Measurements from ENCODE around the gene WDR43. TPM values are rescaled to one million over a fixed set of nuclear protein-coding genes. Genes with fewer than 3 reads are reported as not detected.

WDR43 gene
- total RNA-seq, 1 donor: 138 TPM

GRCh38 chr2:28989973-28990372 lies 95.5 kb downstream of the WDR43 start:
- no peaks in the 10 kb centered on the region for H3K9me3 ChIP-seq (ENCODE audit: low read depth, low read length)
- no peaks in the 10 kb centered on the region for H3K4me1 ChIP-seq (ENCODE audit: insufficient read depth, low read length)
- H3K27me3 ChIP-seq (ENCODE audit: insufficient read depth, low read length): no peaks in the 10 kb centered on the region
- no peak overlapping the region for H3K4me3 ChIP-seq (ENCODE audit: low read length)

- no peak overlapping the region for H3K4me3 ChIP-seq (ENCODE audit: low read length)
- no peaks in the 10 kb centered on the region for H3K27me3 ChIP-seq (ENCODE audit: insufficient read depth, low read length)
- no peaks in the 10 kb centered on the region for H3K9me3 ChIP-seq (ENCODE audit: low read depth, low read length)
- no peaks in the 10 kb centered on the region for H3K4me1 ChIP-seq (ENCODE audit: insufficient read depth, low read length)
Observed at GRCh38 chr2:28990445-28990844, 96.0 kb downstream of the WDR43 start.

DNA sequence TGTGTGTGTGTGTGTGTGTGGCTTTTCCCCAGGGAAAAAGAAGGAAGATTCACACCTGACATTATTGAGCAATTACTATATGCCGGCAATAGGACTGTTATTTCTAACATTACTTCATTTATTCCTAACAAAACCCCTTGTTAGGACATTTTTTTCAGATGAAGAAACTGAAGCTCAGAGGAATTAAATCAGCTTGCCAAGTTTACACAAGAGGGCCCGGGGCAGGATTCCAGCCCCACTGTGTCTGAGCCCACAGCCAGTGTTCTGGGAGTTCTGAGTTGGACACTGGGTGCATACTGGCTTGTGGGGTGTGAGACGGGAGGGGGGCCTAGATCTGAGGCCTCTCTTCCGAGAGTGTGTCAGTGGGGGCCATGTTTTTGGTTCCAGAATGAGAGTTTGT lies 96.6 kb downstream of the WDR43 start:
- Histone ChIP-seq H3K27me3 (ENCODE audit: insufficient read depth, low read length) (no peaks in the 10 kb centered on the region), H3K9me3 (ENCODE audit: low read depth, low read length) (no peaks in the 10 kb centered on the region), H3K4me1 (ENCODE audit: insufficient read depth, low read length) (no peaks in the 10 kb centered on the region), H3K4me3 (ENCODE audit: low read length) (no peak overlapping the region)

- Histone ChIP-seq H3K4me3 (ENCODE audit: low read length) (no peak overlapping the region), H3K9me3 (ENCODE audit: low read depth, low read length) (no peaks in the 10 kb centered on the region), H3K27me3 (ENCODE audit: insufficient read depth, low read length) (no peaks in the 10 kb centered on the region), H3K4me1 (ENCODE audit: insufficient read depth, low read length) (no peaks in the 10 kb centered on the region)
Observed at GRCh38 chr2:28991460-28991859, 97.0 kb downstream of the WDR43 start.

- Histone ChIP-seq H3K9me3 (ENCODE audit: low read depth, low read length) (no peaks in the 10 kb centered on the region), H3K27me3 (ENCODE audit: insufficient read depth, low read length) (no peaks in the 10 kb centered on the region), H3K4me3 (ENCODE audit: low read length) (no peak overlapping the region), H3K4me1 (ENCODE audit: insufficient read depth, low read length) (no peaks in the 10 kb centered on the region)
Observed at GRCh38 chr2:28993206-28993960, 98.9 kb downstream of the WDR43 start.

DNA sequence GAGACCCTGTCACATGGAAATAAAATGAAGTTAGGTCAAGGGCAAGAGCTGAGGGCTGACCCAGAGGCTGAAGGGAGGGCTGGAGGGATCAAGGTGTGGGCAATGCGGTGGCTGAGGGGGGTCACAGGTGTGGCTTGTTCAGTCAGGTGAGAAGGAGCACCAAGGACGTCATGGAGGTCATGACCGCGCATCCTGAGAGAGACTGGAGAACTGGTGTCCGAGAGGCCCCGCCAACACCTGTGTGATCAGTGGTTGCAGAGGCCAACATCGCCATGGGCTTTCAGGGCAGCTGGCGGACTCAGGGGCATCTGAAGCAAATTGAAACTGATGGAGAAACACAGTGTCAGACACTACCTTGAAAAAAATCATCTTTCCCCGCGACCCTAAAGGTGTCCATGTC lies 99.6 kb downstream of the WDR43 start:
- Histone ChIP-seq H3K4me3 (ENCODE audit: low read length) (no peak overlapping the region), H3K27me3 (ENCODE audit: insufficient read depth, low read length) (no peaks in the 10 kb centered on the region), H3K9me3 (ENCODE audit: low read depth, low read length) (no peaks in the 10 kb centered on the region), H3K4me1 (ENCODE audit: insufficient read depth, low read length) (peaks cover 2% of the 10 kb centered on the region)

DNA sequence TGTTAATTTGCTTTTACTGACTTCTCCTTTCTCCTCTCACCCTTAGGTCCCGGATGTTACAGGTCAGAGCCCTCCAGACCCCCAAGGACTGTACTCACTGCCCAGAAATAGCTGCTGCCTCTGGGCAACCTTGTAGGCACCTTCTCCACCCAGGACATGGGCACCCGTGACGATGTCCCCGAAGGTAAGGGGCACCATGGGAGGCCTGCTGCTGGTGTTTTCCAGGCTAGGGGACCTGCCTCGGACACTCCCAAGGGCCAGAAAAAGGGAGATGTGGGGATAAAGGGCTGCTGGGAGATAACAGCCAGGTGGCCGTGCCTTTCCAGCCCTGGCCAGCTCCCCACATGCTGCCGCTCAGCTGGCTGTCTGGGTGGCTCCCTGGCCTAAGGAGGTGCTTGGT lies 100.2 kb downstream of the WDR43 start:
- Histone ChIP-seq H3K9me3 (ENCODE audit: low read depth, low read length) (no peaks in the 10 kb centered on the region), H3K4me1 (ENCODE audit: insufficient read depth, low read length) (peaks cover 8% of the 10 kb centered on the region), H3K27me3 (ENCODE audit: insufficient read depth, low read length) (no peaks in the 10 kb centered on the region), H3K4me3 (ENCODE audit: low read length) (no peak overlapping the region)

GRCh38 chr2:28995765-28996750 lies 101.6 kb downstream of the WDR43 start:
- no peaks in the 10 kb centered on the region for H3K27me3 ChIP-seq (ENCODE audit: insufficient read depth, low read length)
- no peak overlapping the region for H3K4me3 ChIP-seq (ENCODE audit: low read length)

GRCh38 chr2:28997237-28997846 lies 102.9 kb downstream of the WDR43 start:
- Histone ChIP-seq H3K9me3 (ENCODE audit: low read depth, low read length) (no peaks in the 10 kb centered on the region), H3K27me3 (ENCODE audit: insufficient read depth, low read length) (no peaks in the 10 kb centered on the region), H3K4me3 (ENCODE audit: low read length) (no peak overlapping the region), H3K4me1 (ENCODE audit: insufficient read depth, low read length) (peaks cover 34% of the 10 kb centered on the region)

More at GRCh38 chr2:28995765-28996750, 101.6 kb downstream of the WDR43 start:
- Histone ChIP-seq H3K4me1 (ENCODE audit: insufficient read depth, low read length) (peaks cover 22% of the 10 kb centered on the region), H3K9me3 (ENCODE audit: low read depth, low read length) (no peaks in the 10 kb centered on the region)

Other genes with a start within 250 kb of the WDR43 start
- gene PPP1CB, start 142.8 kb upstream of the WDR43 start, total RNA-seq: 300 TPM
- gene SPDYA, start 83.8 kb upstream of the WDR43 start, total RNA-seq: 12.4 TPM
- gene TRMT61B, start 24.4 kb upstream of the WDR43 start, total RNA-seq: 13.7 TPM
- gene TOGARAM2, start 86.6 kb downstream of the WDR43 start, total RNA-seq: 0.73 TPM
- under 0.01 TPM for gene PCARE, start 179.9 kb downstream of the WDR43 start, total RNA-seq
- gene CLIP4, start 220.7 kb downstream of the WDR43 start, total RNA-seq: 71.7 TPM